Activated CD4-positive, alpha-beta T cell treated with anti-CD3 and anti-CD28 coated beads, Interleukin-2, amount 50 U/mL, for 4 hours (primary cell): ENCODE results near the gene TIMP2.
A peak's percentile ranks its signal among the peaks of the same experiment; 100 is the strongest.
"Not testable (repeated sequence)": the region's sequence is repeated elsewhere in the genome, so short reads cannot be mapped to it uniquely, and the experiment has no call there.

Experiments
- DNase-seq, 2 experiments: peaks; one replicate each; pipeline ENCODE4 v3.0.0-alpha.2; 2020

The TIMP2 gene

DNA sequence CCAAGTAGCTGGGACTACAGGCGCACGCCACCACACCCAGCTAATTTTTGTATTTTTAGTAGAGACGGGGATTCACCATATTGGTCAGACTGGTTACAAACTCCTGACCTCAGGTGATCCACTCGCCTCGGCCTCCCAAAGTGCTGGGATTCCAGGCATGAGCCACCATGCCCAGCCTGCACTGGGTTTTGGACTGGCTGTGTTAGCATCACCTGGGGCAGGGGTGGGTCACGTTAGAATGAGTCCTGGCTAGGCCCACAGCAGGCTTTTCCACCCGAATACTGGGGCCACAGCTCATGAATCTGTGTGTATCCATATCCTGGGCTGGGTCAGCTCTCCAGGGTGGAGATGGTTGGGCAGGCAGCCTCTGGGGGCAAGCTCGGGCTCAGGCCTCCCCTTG is 23.0 kb downstream of the TIMP2 start:
- not testable (repeated sequence) for DNase-seq

DNA sequence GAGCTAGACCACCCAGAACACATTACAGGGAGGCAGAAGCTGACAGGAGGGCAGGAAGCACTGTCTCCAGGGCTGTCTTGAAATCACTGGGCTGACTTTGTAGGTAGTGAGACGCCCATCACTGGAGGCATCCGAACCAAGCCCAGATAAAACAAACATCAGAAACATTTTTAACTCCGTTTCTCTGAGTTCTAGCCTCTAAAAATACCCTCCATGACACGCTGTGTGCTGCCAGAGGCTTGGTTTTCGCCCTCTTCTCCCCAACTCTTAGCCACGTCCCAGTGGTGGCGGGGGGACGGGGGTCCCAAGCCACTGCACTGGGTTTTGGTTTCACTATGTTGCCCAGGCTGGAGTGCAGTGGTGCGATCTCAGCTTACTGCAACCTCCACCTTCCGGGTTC is 23.4 kb downstream of the TIMP2 start:
- no peak for DNase-seq

DNA sequence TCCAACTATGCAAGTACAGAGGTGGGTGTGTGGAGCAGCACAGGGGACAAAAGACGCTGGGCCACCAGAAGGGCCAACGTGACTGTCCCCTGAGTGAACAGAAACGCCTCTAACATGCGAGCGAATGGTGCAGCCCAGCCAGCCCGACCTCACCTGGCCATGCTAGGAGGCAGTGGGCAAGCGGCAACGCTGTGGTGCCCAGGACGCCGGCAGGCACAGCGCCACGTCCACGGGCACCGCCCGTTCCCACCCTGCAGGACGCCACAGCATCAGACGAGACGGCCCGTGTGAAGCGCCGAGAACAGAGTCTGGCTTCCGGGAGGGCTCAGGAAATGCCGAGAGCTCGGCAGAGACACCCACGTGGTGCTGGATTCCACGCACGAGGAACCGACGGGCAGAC is 24.4 kb downstream of the TIMP2 start:
- no peak for DNase-seq

DNA sequence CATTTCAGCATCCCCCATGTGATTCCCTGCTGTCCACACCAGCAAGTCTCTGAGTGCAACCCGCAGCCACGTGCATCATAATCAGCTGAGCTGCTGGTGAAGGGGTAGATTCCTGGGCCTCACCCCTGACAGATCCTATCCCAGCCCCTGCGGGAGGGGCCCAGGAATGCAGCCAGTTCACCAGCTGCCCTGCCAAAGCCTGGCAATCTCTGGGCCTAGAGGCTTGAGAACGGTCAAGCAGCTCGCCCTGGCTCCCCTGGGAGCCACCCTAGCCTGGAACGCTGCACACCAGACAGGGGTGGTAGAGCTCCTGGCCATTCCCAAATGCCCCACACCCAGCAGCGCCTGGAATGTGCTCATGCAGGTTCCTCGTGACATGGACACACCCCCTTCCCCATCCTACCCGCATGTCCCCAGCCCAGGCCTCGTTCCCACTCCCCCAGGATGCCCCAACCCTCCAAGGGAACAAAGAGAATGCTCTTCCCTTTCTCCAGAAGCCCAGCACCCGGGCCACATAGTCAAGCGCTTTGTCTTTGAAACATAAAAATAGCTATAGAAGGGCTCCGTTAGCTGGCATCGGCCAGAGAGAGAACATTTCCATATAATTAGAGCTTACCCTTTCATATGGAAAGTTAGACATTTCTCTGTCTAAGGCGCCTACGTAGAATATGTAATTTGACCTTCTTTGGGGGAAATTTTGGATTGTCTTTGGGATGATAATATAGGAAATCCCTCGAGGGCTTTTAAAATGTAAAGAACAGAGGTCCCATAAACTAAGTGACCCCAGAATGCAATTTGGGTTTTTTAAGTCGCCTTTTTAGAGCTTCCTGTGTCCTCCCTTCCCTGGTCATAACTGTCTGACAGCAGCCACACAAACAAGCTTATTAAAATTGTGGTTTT is 25.6 kb downstream of the TIMP2 start:
- no peak for DNase-seq

DNA sequence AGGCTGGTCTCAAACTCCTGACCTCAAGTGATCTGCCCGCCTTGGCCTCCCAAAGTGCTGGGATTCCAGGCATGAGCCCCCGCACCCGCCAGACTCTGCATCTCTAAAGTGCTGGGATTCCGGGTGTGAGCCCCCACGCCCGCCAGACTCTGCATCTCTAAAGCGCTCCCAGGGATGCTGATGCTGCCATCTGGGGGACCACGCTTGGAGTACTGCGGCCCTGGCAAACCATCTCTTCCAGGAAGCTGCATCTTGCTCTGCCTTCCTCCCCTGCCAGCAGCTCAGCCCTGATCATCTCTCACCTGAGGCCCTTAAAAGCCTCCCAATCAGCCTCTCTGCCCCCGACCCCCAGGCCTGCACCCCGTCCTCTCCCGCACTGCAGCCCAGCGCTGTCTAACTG is 26.2 kb downstream of the TIMP2 start:
- no peak for DNase-seq

DNA sequence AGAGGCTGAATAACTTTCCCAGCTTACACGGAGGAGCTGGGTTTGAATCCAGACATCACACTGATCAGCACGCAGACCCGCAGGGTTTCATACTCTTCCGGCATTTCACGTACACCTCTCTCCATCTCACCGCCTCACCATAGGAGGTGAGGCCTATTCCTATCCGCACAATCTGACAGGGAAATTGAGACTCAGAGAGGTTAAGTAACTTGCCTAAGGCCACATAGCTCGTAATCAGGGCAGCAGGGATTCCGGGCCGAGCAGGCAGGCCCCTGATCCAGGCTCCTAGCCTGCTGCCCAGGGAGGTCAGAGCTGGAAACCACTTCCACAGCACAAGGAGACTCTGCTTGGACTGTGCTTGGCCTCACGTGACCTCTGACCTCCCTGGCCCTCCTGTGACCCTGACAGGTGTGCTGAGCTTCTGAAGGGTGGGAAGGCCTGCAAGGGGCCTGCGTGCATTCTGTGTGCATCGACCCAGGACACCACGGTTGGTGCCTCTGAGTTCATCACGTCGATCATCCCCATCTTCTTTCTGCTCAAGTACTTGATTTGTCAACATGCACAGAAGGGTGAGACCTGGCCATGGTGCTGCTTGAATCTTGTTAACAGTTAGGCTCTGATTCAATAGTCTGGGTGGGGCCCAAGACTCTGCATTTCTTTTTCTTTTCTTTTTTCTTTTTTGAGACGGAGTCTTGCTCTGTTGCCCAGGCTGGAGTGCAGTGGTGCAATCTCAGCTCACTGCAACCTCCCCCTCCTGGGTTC is 26.9 kb downstream of the TIMP2 start:
- DNase-seq = no peak

DNA sequence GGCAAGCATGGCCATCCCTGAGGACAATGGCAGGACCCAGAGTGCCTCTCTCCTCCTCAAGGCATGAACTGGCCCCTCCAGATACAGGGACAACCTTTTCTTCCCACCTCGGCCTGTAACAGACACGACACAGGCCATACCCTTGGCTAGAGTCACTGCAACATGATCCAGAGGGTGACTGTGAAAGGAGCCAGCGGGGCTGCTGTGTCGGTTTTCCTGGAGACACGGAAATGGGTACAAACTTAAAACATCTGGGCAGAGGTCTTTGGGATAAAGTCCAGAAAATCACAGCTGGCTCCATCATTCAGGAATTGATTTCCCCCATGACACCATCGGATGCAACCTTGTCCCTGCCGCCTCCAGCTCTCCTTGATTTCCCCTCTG is 27.5 kb downstream of the TIMP2 start:
- no peak for DNase-seq

DNA sequence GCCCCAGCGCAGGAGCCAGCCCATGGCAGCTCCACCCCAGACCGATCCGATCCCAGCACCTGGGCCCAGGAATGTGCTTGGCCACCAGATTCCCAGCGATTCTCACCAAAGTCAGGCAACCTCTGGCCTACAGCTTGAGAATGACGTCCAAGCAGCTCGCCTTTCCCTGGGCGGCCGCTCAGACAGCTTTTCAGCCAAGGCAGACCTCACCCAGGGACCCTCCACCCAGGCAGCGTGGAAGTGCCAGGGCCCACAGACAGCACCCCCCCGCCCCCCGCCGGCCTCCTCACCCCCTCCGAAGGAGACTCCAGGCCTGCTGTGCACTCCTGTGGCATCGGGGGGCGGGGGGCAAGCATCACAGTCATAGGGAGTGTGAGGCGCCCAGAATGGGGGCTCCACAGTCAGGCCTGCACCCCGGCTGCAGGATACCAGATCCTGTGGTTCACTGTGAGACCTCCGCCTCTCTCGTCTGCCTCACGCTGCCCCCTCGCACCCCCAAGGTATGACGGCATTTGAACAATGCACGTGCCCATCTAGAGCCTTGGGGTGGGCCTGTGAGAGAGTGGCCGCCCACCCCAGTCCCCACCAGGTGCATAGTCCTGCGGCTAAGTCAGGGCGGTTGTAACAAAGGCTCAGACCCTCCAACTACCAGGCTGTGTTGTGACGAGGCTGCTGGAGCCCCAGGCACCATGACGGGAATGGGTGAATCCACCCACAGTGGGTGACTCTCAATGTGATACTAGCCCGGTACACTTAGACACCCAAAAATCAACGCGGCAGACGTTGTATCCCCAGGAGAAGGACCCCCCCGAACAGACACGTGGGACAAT is 28.1 kb downstream of the TIMP2 start:
- no peak for DNase-seq

DNA sequence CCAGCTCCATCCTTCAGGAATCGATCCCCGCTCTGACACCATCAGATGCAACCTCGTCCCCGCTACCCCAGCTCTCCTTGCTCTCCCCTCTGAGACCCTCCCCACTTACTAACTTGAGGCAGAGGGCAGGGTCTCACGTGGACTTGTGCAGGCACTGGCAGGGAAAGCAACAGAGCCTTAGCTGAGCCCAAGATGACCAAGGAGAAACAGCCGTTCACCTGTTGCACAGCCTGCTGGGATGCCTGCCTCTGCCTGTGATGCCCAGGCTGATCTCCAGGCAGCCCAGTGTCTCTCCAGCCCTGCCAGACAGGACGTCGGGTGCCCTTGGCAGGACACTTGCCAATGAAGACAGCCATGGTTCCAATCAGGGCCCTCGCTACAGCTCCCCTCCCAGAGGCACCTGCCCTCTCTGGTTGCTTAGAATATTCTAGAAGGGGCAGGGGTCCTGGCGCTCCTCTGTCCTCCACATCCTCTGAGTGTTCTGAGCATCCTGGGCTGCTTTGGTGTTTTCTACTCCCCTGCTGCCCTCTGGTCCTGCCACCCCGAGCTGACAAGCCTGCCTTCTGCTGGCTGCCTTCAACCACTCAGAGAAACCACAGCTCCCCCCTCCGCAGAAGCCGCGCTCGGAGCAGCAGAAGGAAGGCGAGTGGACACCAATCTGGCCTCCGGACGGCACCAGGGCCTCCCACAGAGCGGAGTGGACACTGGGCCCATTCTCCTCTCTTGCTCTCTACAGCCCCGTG is 28.9 kb downstream of the TIMP2 start:
- DNase-seq = no peak

DNA sequence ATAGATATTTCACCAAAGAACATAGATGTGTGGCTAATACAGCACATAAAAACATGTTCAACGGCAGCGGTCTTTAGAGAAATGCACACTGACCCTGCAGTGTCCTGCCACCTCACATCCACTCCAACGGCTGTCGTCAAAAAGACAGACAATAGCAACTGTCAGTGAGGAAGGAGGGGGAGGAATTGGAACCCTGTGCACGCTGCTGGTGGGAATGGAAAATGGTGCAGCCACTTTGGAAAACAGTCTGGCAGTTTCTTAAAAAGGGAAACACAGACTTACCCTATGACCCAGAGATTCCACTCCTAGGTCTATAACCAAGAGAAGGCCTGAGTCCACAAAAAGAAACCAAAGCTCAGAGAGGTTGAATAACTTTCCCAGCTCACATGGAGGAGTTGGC is 29.9 kb downstream of the TIMP2 start:
- DNase-seq = no peak

DNA sequence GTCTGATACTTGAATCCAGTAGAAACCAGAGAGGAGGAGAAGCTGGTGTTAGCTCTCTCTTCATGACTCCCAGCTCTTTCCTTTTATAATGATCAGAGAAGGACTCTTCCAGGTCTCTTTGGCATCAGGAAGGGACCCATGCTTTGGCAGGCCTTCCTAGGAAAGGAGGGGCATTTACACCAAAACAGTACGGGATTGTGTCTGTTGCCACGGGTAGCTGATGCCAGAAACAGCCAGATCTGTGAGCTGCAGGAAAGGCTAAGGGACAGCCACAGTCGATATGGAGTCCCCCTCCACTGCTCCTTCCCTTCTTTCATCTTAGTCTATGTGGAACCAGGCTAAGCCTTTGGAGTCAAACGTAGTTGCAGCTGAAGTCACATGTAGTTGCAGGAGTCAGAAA is 31.5 kb downstream of the TIMP2 start:
- no peak for DNase-seq

DNA sequence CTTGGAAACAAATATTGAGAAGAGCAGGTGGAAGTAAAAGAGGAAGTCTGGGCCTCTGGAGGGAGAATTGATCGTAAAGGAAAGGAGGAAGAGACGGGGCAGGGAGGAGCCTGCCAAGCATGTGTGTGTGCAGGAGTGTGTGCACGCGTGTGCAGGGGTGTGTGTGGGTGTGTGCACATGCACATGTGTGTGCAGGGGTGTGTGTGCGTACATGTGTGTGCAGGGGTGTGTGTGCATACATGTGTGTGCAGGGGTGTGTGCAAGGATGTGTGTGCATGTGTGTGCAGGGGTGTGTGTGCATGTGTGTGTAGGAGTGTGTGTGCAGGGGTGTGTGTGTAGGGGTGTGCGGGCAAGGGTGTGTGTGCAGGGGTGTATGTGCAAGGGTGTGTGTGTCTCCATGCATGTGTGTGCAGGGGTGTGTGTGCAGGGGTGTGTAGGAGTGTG is 32.2 kb downstream of the TIMP2 start:
- no peak for DNase-seq

DNA sequence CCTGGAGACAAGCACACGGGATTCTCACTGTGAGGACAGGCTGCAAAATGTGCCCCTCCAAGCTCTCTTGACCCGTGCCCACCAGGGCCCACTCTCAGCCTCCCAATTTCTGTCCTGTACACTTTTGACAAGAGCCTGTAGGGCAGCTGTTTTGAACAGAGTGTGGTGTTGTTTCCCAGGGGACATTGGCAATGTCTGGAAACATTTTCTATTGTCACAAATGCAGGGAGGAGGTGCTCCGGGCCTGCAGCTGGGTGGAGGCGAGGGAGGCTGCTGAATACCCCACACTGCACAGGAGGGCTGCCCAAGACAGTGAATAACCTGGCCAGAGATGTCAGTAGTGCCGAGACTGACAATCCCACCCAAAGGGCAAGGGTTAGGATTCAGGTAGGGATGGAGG is 32.7 kb downstream of the TIMP2 start:
- no peak for DNase-seq

DNA sequence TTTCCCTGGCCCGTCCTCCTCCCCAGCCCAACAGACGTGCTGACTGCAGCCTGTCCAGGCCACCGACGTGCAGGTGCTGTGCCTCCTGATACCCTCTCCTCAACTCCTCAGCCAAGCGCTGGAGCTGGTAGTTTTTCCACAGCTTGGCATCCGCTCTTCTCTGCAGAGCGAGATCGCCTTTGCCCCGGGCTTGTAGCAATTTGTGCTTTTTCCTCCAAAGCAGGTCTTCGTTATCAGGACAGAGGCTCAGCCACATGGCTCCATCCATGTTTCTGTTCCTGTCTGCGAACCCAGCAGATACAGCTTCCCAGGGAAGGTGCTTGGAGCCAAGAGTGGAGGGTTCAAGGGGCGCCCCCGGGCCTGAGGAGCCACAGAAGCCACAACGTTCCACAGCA is 33.1 kb downstream of the TIMP2 start:
- no peak for DNase-seq

DNA sequence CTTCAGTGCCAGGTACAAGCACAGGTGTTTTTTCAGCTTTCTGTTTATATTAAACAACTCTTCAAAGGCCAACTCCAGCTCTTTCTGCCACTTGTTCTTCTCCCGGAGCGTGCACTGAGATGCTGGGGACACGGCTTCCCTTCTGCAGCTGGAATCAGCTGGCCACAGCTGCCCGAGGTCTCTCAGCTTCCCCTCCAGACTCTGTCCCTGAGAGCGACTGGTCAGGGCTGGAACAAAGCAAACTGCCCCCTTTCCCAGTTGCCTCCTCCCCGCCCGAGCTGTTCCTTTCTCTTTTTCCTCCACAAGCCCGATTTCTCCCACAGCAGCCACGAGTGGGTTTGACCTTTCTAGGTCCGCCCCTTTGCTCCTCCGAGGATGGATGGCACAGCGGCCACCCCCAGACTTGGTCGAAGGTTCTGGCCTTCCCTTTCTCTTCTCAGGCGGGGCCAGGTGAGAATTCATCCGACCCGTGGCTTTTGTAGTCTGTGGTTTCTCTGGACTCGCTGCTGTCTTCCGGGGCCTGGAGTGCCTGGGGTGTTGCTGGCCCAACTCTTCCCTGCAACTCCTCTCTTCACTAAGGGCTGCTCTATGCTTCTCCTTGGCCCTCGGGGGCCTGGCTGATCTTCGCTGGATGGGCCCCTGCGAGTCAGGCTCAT is 33.7 kb downstream of the TIMP2 start:
- no peak for DNase-seq

DNA sequence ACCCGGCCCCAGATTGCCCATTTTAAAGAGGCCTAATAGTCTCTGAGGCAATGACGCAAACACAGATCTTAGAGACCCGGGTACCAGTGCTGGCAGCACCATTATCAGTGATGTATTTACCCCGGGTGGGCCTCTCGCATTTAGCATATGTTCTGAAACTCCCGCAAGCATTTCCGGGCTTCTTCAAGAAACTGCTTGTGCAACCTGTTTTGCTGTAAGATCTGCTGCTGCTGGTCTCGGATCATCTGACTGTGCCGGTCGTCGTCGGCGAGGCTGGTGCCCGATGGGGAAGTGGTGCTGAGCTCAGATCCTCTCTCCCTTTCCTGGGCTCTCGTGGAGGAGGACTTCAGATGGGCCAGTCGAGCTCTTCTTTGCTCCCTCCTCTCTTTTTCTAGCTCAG is 34.7 kb downstream of the TIMP2 start:
- peak; percentile 12 to 17 for DNase-seq

DNA sequence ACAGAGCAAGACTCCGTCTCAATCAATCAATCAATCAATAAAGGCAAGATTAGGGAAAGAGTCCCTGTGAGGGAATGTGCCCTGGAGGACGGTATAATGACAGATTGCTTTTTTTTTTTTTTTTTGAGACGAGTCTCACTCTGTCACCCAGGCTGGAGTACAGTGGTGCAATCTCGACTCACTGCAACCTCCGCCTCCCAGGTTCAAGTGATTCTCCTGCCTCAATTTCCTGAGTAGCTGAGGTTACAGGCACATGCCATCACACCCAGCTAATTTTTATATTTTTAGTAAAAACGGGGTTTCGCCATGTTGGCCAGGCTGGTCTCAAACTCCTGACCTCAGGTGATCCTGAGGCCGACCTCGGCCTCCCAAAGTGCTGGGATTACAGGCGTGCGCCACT is 35.1 kb downstream of the TIMP2 start:
- DNase-seq = not testable (repeated sequence)

DNA sequence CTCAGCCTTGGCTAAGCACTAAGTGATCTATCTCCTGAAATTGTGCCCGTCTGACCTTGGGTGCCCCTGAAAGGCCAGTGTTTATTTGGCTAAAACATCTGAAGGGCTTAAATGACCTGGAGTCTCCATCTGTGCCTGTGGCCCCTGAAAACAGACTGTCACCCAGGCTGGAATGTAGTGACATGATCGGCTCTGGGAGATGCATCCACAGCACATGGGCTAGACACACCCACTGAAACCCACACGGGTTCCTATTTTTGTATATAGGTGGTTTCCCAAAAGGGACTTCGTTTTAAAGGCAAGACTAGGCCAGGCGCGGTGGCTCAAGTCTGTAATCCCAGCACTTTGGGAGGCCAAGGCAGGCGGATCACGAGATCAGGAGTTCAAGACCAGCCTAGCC is 35.7 kb downstream of the TIMP2 start:
- no peak for DNase-seq

DNA sequence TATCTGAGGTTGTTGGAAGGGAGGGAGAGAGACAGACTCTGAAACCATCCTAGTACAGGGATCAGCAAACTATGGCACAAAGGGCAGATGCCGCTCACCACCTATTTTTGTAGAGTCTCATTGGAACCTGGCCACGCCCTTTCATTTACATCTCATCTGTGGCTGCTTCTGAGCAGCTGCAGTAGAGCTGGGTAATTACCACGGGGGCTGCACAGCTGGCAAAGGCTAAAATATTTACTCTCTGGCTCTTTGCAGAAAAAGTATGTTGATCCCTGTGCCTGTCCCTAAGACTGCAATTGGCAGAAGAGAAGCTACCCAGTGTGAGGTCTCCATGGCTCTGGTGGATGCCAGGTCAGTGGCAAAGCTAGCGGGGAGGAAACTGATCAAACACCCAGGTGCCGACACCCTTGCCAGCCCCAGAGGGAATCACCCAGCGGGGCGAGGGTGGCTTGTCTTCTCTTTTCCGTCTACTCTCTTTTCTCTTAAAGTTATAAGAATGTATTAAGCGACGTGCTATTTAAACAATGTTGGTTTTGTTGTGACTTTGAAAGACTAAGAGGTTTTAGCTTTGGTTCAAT is 36.2 kb downstream of the TIMP2 start:
- DNase-seq = no peak

DNA sequence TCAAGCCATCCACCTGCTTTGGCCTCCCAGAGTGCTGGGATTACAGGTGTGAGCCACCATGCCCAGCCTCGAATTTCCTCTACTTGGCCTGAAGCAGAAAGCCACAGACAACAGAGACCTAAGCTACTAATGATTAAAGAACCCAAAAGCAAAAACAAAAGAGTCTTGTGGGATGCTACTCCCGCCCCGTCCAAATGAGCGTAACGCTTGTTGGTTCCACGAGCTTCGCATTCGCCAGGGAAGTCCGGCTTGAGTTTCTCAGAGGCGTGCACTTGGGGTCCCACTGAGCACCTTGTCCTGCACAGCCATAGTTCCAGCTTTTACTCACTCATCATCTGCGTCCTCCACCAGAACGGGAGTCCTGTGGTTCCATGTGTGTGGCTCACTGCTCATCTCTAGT is 38.2 kb downstream of the TIMP2 start:
- DNase-seq = no peak

DNA sequence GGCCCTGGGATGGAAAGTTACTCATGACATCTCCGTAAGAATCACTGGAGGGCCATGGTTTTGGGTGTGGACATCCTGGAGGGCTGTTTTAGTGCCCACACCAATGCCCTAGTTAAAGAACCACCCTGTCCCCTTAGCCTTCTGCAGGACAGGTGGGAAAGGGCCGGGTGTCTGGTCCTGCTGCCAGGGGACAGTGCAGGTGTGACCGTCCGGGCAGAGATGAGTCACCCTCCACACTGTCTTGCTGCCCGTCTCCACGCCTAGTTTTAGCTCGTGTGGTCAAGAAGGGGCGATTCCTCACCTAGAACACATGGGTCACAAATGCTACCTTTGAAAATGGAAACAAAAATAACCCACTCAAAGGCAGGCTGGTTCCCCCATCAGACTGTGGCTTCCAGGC is 39.2 kb downstream of the TIMP2 start:
- no peak for DNase-seq
